GM12891 (cell line): Measurements from ENCODE around the gene DIO2.

Experiments
- DNase-seq: peaks from one replicate; pipeline ENCODE4 v3.0.0; 2011; ENCODE audit warnings: low spot score; ENCODE audit not compliant: insufficient read length
- FAIRE-seq: peaks from 2 replicates; lab custom pipeline; 2011; peaks lifted over from hg19 to GRCh38; lab: Jason Lieb, UNC
- PAX5 ChIP-seq: IDR thresholded peaks from 2 replicates; pipeline ENCODE4 v1.6.1; 2011; ENCODE audit warnings: low read length, moderate library complexity, mild to moderate bottlenecking; ENCODE audit not compliant: insufficient read depth, severe bottlenecking
- POLR2A ChIP-seq: IDR thresholded peaks from 2 replicates; pipeline ENCODE4 v1.6.1; 2011; ENCODE audit warnings: low read depth, low read length, control low read depth
- POLR2AphosphoS5 ChIP-seq: IDR thresholded peaks from 2 replicates; pipeline ENCODE4 v1.6.1; 2011; ENCODE audit warnings: low read depth, low read length, control low read depth
- POU2F2 ChIP-seq: IDR thresholded peaks from 2 replicates; pipeline ENCODE4 v1.6.1; 2011; ENCODE audit warnings: low read depth, mild to moderate bottlenecking, control low read depth, low read length, moderate library complexity
- SPI1 ChIP-seq: IDR thresholded peaks from 2 replicates; pipeline ENCODE4 v1.6.1; 2011; ENCODE audit warnings: low read depth, low read length, control low read depth
- TAF1 ChIP-seq: IDR thresholded peaks from 2 replicates; pipeline ENCODE4 v1.6.1; 2011; ENCODE audit warnings: low read depth, low read length, control low read depth

DIO2 gene

GRCh38 chr14:80215756-80216581, 4.7 kb upstream of the DIO2 start:
- DNase-seq (no peak), FAIRE-seq (no peak)
- TF ChIP-seq SPI1, result no peak
- TF ChIP-seq POLR2AphosphoS5, result no peak
- TF ChIP-seq PAX5, result no peak
- TF ChIP-seq POU2F2, result no peak

GRCh38 chr14:80215081-80215480, 3.8 kb upstream of the DIO2 start:
- TF ChIP-seq POLR2A, result no peak
- no peak for TF ChIP-seq TAF1
- no peak for TF ChIP-seq PAX5
- DNase-seq (no peak), FAIRE-seq (no peak)

- TF ChIP-seq POU2F2, result no peak
- no peak for TF ChIP-seq POLR2AphosphoS5
- no peak for TF ChIP-seq POLR2A
- TF ChIP-seq TAF1, result no peak
- no peak for TF ChIP-seq SPI1
- TF ChIP-seq PAX5, result no peak
- FAIRE-seq (peak; percentile 67), DNase-seq (peak; percentile 10)
Measured at GRCh38 chr14:80213602-80214001, 2.3 kb upstream of the DIO2 start.

GRCh38 chr14:80212023-80212397, 706 bp upstream of the DIO2 start:
- DNase-seq, result no peak
- peak; percentile 69 for TF ChIP-seq SPI1
- TF ChIP-seq POLR2A, result no peak
- no peak for TF ChIP-seq PAX5
- TF ChIP-seq POU2F2, result no peak
- no peak for FAIRE-seq

- FAIRE-seq (no peak), DNase-seq (no peak)
- TF ChIP-seq POU2F2 (no peak), POLR2A (no peak), TAF1 (no peak), PAX5 (no peak), SPI1 (no peak), POLR2AphosphoS5 (no peak)
Measured at GRCh38 chr14:80208461-80208860, 2.8 kb downstream of the DIO2 start.

DNA sequence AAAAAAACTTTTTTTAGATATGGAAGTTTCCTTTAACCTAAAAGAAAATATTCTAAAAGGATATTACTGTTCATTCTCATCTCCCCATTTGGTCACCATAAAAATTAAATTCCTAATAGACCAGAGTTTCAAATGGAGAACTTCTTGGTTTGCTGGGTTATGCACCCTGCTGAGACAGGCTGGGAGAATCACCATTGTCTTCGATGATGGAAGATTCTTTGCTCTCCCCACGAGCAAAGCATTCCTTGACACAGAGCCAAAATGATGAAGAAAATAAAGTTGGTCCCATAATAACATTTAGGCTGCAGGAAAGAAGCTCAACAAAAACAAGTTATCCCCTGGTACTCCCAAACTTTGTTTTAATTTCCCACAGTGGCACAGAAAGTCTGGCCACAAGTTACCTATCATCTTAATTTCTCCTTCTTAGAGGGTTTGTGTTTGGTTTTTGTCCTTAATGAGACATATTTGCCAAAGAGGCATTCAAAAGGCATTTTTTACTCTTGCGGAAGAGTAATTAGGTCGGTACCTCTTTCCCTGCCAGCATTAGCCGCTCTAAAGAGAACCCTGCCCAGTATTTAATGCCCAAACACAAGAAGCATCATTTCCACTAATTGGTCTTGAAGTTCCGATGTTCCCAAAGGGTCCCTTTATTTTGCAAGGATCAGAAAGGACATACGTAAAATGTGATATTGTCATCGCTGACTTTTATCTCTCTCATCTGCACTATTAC, 4.8 kb downstream of the DIO2 start:
- no peak for TF ChIP-seq PAX5
- TF ChIP-seq POU2F2, result no peak
- no peak for TF ChIP-seq TAF1
- TF ChIP-seq POLR2A, result no peak
- TF ChIP-seq SPI1, result no peak
- TF ChIP-seq POLR2AphosphoS5, result no peak
- FAIRE-seq (no peak), DNase-seq (no peak)

- DNase-seq (peak; percentile 7), FAIRE-seq (no peak)
- no peak for TF ChIP-seq SPI1
Measured at GRCh38 chr14:80202888-80203562, 8.3 kb downstream of the DIO2 start.

DNA sequence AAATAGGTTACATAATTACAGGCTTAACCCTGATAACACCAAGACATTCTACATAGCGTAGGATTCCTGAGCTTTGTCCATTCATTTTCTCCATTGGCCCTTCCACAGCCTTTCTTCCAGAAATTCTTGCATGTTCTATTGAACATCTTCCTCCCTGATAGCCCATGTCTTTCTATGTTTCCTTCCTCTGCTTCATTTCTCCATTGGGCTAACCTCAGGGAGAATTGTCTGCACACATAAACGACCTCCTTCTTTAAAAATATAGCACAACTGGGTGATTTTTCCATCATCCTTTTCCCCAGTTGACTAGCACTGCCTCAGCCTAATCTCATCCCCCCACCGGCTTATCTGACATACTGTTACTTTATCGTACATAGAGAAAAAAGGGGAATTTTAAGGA, 11.2 kb downstream of the DIO2 start:
- no peak for DNase-seq
- TF ChIP-seq POLR2AphosphoS5 (no peak), PAX5 (no peak), SPI1 (no peak), TAF1 (no peak), POLR2A (no peak), POU2F2 (no peak)
- FAIRE-seq, result no peak

GRCh38 chr14:80188571-80188970, 22.7 kb downstream of the DIO2 start:
- no peak for DNase-seq
- no peak for TF ChIP-seq POU2F2
- no peak for TF ChIP-seq POLR2A
- no peak for TF ChIP-seq TAF1
- TF ChIP-seq PAX5, result no peak
- no peak for TF ChIP-seq POLR2AphosphoS5
- TF ChIP-seq SPI1, result no peak
- no peak for FAIRE-seq

DNA sequence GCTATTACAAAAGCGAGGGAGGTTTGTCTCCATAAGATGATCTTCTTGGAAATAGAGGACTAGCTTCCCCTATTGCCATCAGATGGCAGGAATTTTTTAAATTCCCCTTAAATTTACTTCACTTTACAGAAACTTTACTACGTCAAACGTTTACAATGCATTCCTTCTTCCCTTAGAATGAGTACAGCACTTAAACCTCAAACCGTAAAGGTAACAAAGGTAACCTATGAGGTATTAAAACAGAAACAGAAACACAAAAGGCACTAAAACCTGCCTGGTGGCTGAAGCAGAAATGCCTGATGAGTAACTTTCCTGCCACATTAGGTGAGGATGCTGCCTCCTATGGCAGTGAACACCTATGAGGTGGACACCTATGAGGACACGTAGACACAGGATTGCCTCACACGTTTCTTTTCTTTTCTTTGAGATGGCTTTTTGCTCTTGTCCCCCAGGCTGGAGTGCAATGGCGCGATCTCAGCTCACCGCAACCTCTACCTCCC, 25.0 kb downstream of the DIO2 start:
- TF ChIP-seq POLR2AphosphoS5 (no peak), PAX5 (no peak), POU2F2 (no peak)
- DNase-seq, result no peak
- FAIRE-seq, result no peak
